Colonic mucosa (tissue), 4 donors: Measurements from ENCODE around the gene PHC1. TPM values are rescaled to one million over a fixed set of nuclear protein-coding genes. Genes with fewer than 3 reads are reported as not detected.

ENCODE experiments used
- DNase-seq: peaks from one replicate; pipeline ENCODE4 v3.0.0-alpha.2; 2020
- H3K27ac ChIP-seq: fragments of 200-600 bp; one replicate; pipeline ENCODE4 v1.8.0; 2021
- H3K27me3 ChIP-seq: fragments of 200-600 bp; one replicate; pipeline ENCODE4 v1.8.0; 2021
- H3K36me3 ChIP-seq: fragments of 200-600 bp; one replicate; pipeline ENCODE4 v1.8.0; 2021
- H3K4me1 ChIP-seq: fragments of 200-600 bp; one replicate; pipeline ENCODE4 v1.8.0; 2021; ENCODE audit warnings: mild to moderate bottlenecking
- H3K4me3 ChIP-seq: fragments of 200-600 bp; one replicate; pipeline ENCODE4 v1.8.0; 2021
- H3K9ac ChIP-seq, 2 donors: one replicate each; pipeline ENCODE4 v1.7.0; 2013; ENCODE audit warnings: control low read depth in 2 of 2, low read depth in 2 of 2, low read length in 2 of 2
- H3K9me3 ChIP-seq: fragments of 200-600 bp; one replicate; pipeline ENCODE4 v1.8.0; 2021
- CTCF ChIP-seq: fragments of 200-600 bp; IDR thresholded peaks from one replicate; pipeline ENCODE4 v1.8.0; 2022; ENCODE audit warnings: antibody characterized with exemption, mild to moderate bottlenecking
- intact Hi-C: fragments of 100-400 bp; cut with DNase I; formaldehyde crosslinking; loops from one replicate; pipeline ENCODE4 v1.14.1; 2022
- total RNA-seq, 2 donors: library from RNA; stranded (reverse); fragmentation: NEBNext Ultra II Directional in 1 of 2; extraction: Animal tissue kit (Norgen Biotek cat#: 25700) in 1 of 2; gene quantifications; one replicate each; pipeline ENCODE4 v1.2.1, GENCODE V29; 2021
- donor health status: healthy.
- donor health status: DM: no; HTN: no; CAD: no.
- donor health status: DM: no; HTN: no; CAD: no.

Gene PHC1
- total RNA-seq, 2 donors from 2014 or later, result 7.2 to 12.8 TPM

GRCh38 chr12:8985213-8985754, 71.0 kb downstream of the PHC1 start:
- intact Hi-C loops, result no loop called here
- Histone ChIP-seq H3K27me3 (no peaks in the 10 kb centered on the region), H3K9me3 (no peaks in the 10 kb centered on the region), H3K36me3 (no peaks in the 10 kb centered on the region), H3K9ac (no peak overlapping the region), H3K27ac (no peak overlapping the region), H3K4me1 (no peaks in the 10 kb centered on the region), H3K4me3 (no peak overlapping the region)
- no peak for TF ChIP-seq CTCF
- DNase-seq, result no peak

GRCh38 chr12:8987163-8987562, 72.9 kb downstream of the PHC1 start:
- no peak for TF ChIP-seq CTCF

GRCh38 chr12:8987685-8988084, 73.4 kb downstream of the PHC1 start:
- no peaks in the 10 kb centered on the region for H3K9me3 ChIP-seq
- no peak overlapping the region for H3K9ac ChIP-seq
- no peaks in the 10 kb centered on the region for H3K27me3 ChIP-seq
- TF ChIP-seq CTCF, result no peak
- H3K4me1 ChIP-seq, result no peaks in the 10 kb centered on the region
- no peaks in the 10 kb centered on the region for H3K36me3 ChIP-seq
- no peak overlapping the region for H3K4me3 ChIP-seq
- intact Hi-C loops, result no loop called here
- H3K27ac ChIP-seq, result no peak overlapping the region
- DNase-seq, result no peak

More at GRCh38 chr12:8987163-8987562, 72.9 kb downstream of the PHC1 start:
- DNase-seq, result no peak
- no peaks in the 10 kb centered on the region for H3K27me3 ChIP-seq
- intact Hi-C loops, result no loop called here
- no peaks in the 10 kb centered on the region for H3K4me1 ChIP-seq
- H3K36me3 ChIP-seq, result no peaks in the 10 kb centered on the region
- no peak overlapping the region for H3K27ac ChIP-seq
- no peak overlapping the region for H3K4me3 ChIP-seq
- no peaks in the 10 kb centered on the region for H3K9me3 ChIP-seq
- no peak overlapping the region for H3K9ac ChIP-seq

GRCh38 chr12:8989413-8989812, 75.1 kb downstream of the PHC1 start, which contains the start of gene KLRG1:
KLRG1 (plus strand) TSS chr12:8989546; CDS start chr12:8989636, 90 bp downstream.
- intact Hi-C loops, result no loop called here
- Histone ChIP-seq H3K9me3 (no peaks in the 10 kb centered on the region), H3K4me1 (no peaks in the 10 kb centered on the region), H3K9ac (no peak within 1 kb of the TSS), H3K36me3 (no peaks in the 10 kb centered on the region), H3K4me3 (no peak within 1 kb of the TSS), H3K27me3 (no peaks in the 10 kb centered on the region), H3K27ac (no peak within 1 kb of the TSS)
- DNase-seq, result no peak
- TF ChIP-seq CTCF, result no peak

Other genes starting within 250 kb of the PHC1 start
- 1 to 10 TPM; 4.3 to 6.0 TPM for gene RIMKLB, start 216.5 kb upstream of the PHC1 start, total RNA-seq
- gene A2ML1, start 91.9 kb upstream of the PHC1 start, total RNA-seq, result not detected
- 100 to 1,000 TPM in 1 of 2 donors, 10 to 100 TPM in 1; 84.3 to 122 TPM for gene M6PR, start 35.1 kb downstream of the PHC1 start, total RNA-seq
- gene KLRG1, start 75.0 kb downstream of the PHC1 start, total RNA-seq, result 1 to 10 TPM in 1 of 2 donors, under 1 TPM in 1; 0.54 to 1.0 TPM
- 100 to 1,000 TPM; 105 to 201 TPM for gene A2M, start 201.4 kb downstream of the PHC1 start, total RNA-seq